Central memory CD8-positive, alpha-beta T cell (primary cell): ENCODE measurements around the gene VWA8.
"Not testable (repeated sequence)": the region's sequence is repeated elsewhere in the genome, so short reads cannot be mapped to it uniquely, and the experiment has no call there.

ENCODE experiments used
- ATAC-seq: fragments of 150-1000 bp; cut with Tn5 transposase; replicated peaks from 2 replicates; pipeline ENCODE4 v1.10.0; 2022; ENCODE audit warnings: mild to moderate bottlenecking, moderate FRiP score, moderate number of reproducible peaks; ENCODE audit not compliant: poor library complexity, severe bottlenecking; ENCODE audit errors: extremely low read depth
- DNase-seq, 2 donors: peaks; one replicate each; pipeline ENCODE4 v3.0.0; 2021; ENCODE audit warnings: low spot score in 2 of 2
- H3K27ac Mint-ChIP-seq: one replicate; pipeline ENCODE4 v1.8.0; 2022; ENCODE audit warnings: low read depth, mild to moderate bottlenecking, moderate library complexity, mixed read lengths
- H3K27me3 Mint-ChIP-seq: one replicate; pipeline ENCODE4 v1.8.0; 2022; ENCODE audit warnings: mixed read lengths
- H3K36me3 Mint-ChIP-seq: one replicate; pipeline ENCODE4 v1.8.0; 2022; ENCODE audit warnings: mild to moderate bottlenecking, moderate library complexity, mixed read lengths; ENCODE audit not compliant: insufficient read depth
- H3K4me1 Mint-ChIP-seq: one replicate; pipeline ENCODE4 v1.8.0; 2022; ENCODE audit warnings: mixed read lengths
- H3K4me3 Mint-ChIP-seq: one replicate; pipeline ENCODE4 v1.8.0; 2022; ENCODE audit warnings: mild to moderate bottlenecking, moderate library complexity, mixed read lengths
- H3K9me3 Mint-ChIP-seq: one replicate; pipeline ENCODE4 v1.8.0; 2022; ENCODE audit warnings: mixed read lengths

The VWA8 gene

DNA sequence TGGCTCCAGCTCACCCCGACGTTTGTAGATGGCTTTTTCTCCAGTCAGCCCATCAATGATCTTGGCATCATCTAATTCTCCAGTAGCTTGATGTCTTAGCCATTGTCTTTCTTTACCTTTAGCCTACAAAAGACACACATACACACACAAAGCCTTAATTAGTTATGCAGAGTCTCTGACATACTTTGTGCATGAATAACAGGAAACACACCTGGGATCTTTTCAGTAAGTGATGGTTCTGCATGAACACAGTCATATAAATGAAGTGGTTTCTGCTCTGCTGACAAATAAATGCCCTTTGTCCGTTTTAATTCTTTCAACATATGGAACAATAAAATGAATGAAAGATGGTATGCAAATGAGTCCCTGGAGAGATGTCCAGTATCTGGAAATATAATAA, 370.3 kb downstream of the VWA8 start:
- H3K4me3 Mint-ChIP-seq, result no peak overlapping the region
- H3K4me1 Mint-ChIP-seq, result no peaks in the 10 kb centered on the region
- no peaks in the 10 kb centered on the region for H3K9me3 Mint-ChIP-seq
- H3K36me3 Mint-ChIP-seq, result peaks cover 7% of the 10 kb centered on the region
- ATAC-seq (no peak), DNase-seq (no peak)
- H3K27ac Mint-ChIP-seq, result peak overlapping the region; percentile 13
- no peaks in the 10 kb centered on the region for H3K27me3 Mint-ChIP-seq

DNA sequence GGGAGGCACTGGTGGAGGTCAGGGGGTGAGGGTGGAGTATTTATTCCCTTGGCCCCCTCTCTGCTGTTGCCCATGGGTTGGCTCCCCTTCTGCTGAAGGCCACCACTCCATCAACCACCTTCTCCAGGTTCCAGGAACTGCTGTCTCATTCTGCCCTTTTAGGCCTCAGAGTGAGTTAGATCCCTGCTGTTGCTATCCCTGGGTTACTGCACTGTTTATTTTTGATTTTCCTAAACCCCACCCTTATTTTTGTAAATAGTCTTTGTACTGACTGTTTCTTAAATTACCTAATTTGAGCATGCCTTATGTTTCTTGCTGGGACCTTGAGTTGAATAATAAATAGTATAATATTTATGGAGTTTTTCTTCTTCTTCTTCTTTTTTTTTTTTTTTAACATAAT, 370.8 kb downstream of the VWA8 start:
- H3K9me3 Mint-ChIP-seq, result no peaks in the 10 kb centered on the region
- H3K27ac Mint-ChIP-seq, result peak overlapping the region; percentile 13
- no peaks in the 10 kb centered on the region for H3K4me1 Mint-ChIP-seq
- H3K27me3 Mint-ChIP-seq, result no peaks in the 10 kb centered on the region
- no peak for ATAC-seq
- H3K36me3 Mint-ChIP-seq, result peaks cover 7% of the 10 kb centered on the region
- no peak overlapping the region for H3K4me3 Mint-ChIP-seq
- DNase-seq, result no peak

DNA sequence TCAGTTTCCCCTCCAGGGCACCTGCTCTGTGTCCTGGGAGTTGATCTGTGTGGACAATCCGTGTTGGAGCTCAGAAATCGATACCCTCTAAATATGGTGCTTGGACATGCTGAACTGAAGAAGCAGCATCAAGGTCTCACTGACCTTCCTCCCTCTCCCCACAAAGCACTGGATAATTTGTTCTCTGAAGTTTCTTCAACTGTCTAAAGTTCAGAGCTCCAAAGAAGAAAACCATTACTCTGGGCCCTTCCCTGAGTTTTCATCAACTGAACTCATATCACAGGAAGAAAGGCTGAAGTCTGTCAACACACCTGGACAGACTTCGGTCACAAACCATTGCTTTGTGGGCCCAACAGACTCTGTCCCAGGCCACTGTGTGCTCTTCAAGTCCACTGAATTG, 371.5 kb downstream of the VWA8 start:
- no peaks in the 10 kb centered on the region for H3K9me3 Mint-ChIP-seq
- peaks cover 10% of the 10 kb centered on the region for H3K36me3 Mint-ChIP-seq
- H3K4me3 Mint-ChIP-seq, result no peak overlapping the region
- no peaks in the 10 kb centered on the region for H3K4me1 Mint-ChIP-seq
- DNase-seq, result no peak
- no peak for ATAC-seq
- H3K27me3 Mint-ChIP-seq, result no peaks in the 10 kb centered on the region
- H3K27ac Mint-ChIP-seq, result peak overlapping the region; percentile 29

DNA sequence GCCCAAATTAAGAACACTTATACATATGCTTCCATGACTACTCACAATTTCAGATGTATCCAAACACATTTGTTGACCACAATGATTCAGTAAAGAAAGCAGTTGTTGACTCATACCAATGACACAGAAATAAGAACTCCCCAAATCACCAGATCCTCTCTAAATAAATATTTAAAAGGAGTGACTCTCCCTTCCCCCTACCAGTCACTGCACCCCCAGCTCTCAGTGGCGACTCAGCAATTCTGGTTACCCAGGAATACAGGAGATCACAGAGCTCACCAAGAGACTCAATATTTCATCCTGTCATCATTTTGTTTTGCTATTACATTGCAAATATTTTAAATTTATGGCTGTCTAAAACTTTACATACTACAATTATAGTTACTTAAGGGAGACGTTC, 372.0 kb downstream of the VWA8 start:
- no peaks in the 10 kb centered on the region for H3K27me3 Mint-ChIP-seq
- no peak for DNase-seq
- no peak for ATAC-seq
- H3K4me3 Mint-ChIP-seq, result no peak overlapping the region
- H3K27ac Mint-ChIP-seq, result peak overlapping the region; percentile 29
- no peaks in the 10 kb centered on the region for H3K4me1 Mint-ChIP-seq
- H3K9me3 Mint-ChIP-seq, result no peaks in the 10 kb centered on the region
- H3K36me3 Mint-ChIP-seq, result peaks cover 10% of the 10 kb centered on the region

DNA sequence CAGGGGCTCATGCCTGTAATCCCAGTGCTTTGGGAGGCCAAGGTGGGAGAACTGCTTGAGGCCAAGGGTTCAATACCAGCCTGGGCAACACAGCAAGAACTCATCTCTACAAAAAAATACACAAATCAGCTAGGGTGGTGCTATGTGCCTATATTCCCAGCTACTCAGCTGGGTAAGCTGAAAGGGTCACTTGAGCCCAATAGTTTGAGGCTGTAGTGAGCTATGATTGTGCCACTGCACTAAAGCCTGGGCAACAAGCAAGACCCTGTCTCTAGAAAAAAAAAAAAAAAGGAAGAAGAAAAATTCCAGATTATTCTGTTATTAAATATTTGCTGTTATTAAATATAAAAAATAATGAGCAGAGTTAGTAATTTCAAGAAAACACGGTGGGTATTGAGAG, 372.5 kb downstream of the VWA8 start:
- DNase-seq, result no peak
- no peaks in the 10 kb centered on the region for H3K4me1 Mint-ChIP-seq
- H3K4me3 Mint-ChIP-seq, result no peak overlapping the region
- no peak overlapping the region for H3K27ac Mint-ChIP-seq
- no peaks in the 10 kb centered on the region for H3K27me3 Mint-ChIP-seq
- H3K9me3 Mint-ChIP-seq, result no peaks in the 10 kb centered on the region
- no peak for ATAC-seq
- H3K36me3 Mint-ChIP-seq, result peaks cover 13% of the 10 kb centered on the region

DNA sequence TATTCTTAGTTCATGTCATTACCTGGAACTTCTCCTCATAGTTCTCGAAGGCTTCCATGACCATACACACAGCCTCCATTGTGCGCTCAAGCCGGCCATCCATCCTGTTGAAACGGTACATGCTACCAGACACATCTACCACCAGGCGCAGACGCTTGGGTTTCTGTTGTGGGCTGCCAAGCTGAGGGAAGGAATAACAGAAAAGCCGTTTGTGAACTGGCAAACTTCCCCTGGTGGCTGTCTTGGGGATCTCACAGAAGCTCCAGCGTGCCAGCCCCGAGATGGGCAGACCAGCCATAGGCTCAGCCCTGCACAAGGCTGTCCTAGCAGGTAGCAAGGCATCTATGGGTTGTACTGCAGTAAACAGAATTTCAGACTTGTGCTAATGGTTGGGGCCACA, 373.4 kb downstream of the VWA8 start:
- Mint-ChIP-seq H3K4me3 (no peak overlapping the region), H3K27me3 (no peaks in the 10 kb centered on the region), H3K9me3 (no peaks in the 10 kb centered on the region), H3K4me1 (no peaks in the 10 kb centered on the region), H3K27ac (no peak overlapping the region), H3K36me3 (peaks cover 13% of the 10 kb centered on the region)
- ATAC-seq (peak; percentile 49), DNase-seq (no peak)

DNA sequence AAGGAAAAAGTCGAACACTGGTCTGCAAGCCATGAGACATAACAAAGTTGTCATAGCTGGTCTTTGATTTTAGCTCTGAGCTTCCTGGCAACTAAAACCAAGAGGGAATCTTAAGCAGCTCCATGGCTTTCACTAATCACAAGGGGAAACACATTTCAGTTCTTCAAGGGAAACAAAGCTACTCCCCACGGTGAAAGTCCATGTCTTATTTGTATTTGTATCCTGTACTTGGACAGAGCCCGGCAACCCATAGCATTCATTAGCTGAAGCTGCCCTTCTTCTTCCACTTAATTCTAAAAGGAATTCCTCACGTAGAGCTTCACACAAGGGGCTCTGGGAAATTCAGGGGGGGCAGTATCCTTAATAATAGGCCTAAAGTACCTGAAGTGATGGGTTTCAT, 374.7 kb downstream of the VWA8 start:
- H3K9me3 Mint-ChIP-seq, result no peaks in the 10 kb centered on the region
- DNase-seq (no peak), ATAC-seq (no peak)
- no peak overlapping the region for H3K27ac Mint-ChIP-seq
- H3K27me3 Mint-ChIP-seq, result no peaks in the 10 kb centered on the region
- no peaks in the 10 kb centered on the region for H3K4me1 Mint-ChIP-seq
- no peak overlapping the region for H3K4me3 Mint-ChIP-seq
- H3K36me3 Mint-ChIP-seq, result peaks cover 13% of the 10 kb centered on the region

DNA sequence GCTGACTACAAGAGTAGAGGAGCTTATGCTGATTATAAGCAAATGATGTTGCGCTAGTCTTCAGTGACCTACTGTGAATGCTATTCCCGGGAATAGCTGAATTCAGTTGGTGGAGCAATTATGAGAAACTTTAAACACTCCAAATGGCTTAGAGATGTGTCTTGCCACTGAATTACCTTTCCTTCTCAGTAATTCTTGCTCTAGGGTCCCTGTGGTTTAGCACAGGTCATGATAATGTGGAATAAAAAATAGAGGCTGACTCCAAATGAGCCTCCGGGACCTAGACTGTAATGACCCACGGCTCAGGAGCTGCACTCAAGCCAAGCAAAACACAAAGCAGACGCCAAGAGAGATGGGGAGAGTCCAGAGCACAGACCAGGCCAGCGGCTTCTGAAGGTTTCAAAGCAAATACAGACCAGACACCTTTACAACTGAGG, 378.9 kb downstream of the VWA8 start:
- H3K9me3 Mint-ChIP-seq, result no peaks in the 10 kb centered on the region

DNA sequence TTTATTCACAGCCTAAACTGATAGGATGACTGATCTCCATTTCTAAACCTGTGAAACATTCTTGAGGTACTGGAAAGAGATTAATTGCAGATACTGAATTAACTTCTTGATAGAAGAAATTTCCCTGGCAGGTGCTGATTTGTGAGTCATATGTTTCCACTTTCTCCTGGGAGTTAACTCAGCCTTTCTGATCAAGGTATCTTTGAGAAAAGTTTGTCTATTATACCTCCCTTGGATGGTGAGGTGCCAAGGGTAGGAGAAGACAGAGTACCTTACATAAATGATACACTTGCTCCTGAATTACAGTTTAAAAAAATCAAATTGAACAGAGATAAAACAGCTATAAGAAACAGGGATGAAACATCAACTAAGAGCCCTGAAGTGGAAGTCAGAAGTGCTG, 380.6 kb downstream of the VWA8 start:
- no peak overlapping the region for H3K27ac Mint-ChIP-seq
- H3K4me1 Mint-ChIP-seq, result no peaks in the 10 kb centered on the region
- H3K27me3 Mint-ChIP-seq, result no peaks in the 10 kb centered on the region

More for the DNA sequence above, 378.9 kb downstream of the VWA8 start:
- ATAC-seq (no peak), DNase-seq (no peak)
- Mint-ChIP-seq H3K36me3 (peaks cover 12% of the 10 kb centered on the region), H3K27me3 (no peaks in the 10 kb centered on the region), H3K4me1 (no peaks in the 10 kb centered on the region), H3K27ac (no peak overlapping the region), H3K4me3 (no peak overlapping the region)

DNA sequence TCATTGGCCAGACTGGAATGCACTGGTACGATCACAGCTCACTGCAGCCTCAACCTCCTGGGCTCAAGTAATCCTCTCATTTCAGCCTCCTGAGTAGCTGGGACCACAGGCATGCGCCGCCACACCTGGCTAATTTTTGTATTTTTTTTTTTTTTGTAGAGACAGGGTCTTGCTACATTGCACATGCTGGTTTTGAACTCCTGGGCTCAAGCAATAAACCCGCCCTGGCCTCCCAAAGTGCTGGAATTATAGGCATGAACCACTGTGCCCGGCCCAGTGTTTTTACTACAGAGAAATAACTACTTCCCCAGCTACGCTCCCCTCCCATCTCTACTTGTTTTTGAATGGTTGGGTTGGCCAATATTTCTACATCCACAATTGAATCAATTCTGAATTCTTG, 381.0 kb downstream of the VWA8 start:
- DNase-seq (no peak), ATAC-seq (no peak)
- Mint-ChIP-seq H3K4me1 (no peaks in the 10 kb centered on the region), H3K36me3 (peaks cover 14% of the 10 kb centered on the region), H3K27ac (no peak overlapping the region), H3K9me3 (no peaks in the 10 kb centered on the region), H3K27me3 (no peaks in the 10 kb centered on the region), H3K4me3 (no peak overlapping the region)

More for the DNA sequence above, 380.6 kb downstream of the VWA8 start:
- DNase-seq (no peak), ATAC-seq (no peak)
- Mint-ChIP-seq H3K36me3 (peaks cover 13% of the 10 kb centered on the region), H3K4me3 (no peak overlapping the region), H3K9me3 (no peaks in the 10 kb centered on the region)

DNA sequence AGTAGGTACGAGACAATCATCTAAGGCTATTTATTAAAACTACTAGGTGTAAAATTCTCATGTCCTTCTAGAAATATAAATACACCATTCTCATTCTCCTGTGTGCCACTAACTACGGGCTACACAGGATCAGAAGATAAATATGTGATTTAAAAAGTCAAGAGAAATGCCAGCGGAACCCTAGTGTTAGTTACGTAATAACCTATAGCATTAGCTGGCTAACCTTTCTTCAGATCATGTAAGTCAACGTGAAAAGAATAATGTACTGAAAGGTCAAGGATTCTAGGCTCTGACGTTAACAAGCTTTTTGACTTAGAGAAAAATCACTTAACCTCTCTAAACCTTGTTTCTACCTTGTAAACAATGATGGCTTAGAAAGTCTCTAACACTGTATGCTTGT, 381.7 kb downstream of the VWA8 start:
- Mint-ChIP-seq H3K27ac (no peak overlapping the region), H3K4me3 (no peak overlapping the region), H3K4me1 (no peaks in the 10 kb centered on the region), H3K27me3 (no peaks in the 10 kb centered on the region), H3K36me3 (peaks cover 12% of the 10 kb centered on the region), H3K9me3 (no peaks in the 10 kb centered on the region)
- no peak for ATAC-seq
- DNase-seq, result no peak

DNA sequence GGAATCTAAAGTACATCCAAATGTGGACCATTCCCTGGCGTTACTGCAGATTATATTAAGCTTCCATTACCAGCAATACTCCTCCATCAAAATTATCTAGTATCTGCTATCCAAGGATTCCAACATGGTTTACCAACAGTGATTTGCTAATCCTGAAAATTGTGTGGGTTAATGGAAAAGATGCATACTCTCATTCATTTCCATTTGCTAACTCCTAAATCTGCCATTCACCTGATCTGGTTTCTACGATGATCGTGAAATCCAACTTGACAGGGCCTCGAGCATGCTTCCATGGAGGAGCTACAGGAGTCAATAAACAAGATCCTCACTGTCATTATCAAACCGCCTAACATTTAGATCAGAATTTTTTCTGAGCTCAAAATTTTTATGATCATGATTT, 382.5 kb downstream of the VWA8 start:
- H3K9me3 Mint-ChIP-seq, result no peaks in the 10 kb centered on the region
- H3K36me3 Mint-ChIP-seq, result peaks cover 10% of the 10 kb centered on the region
- ATAC-seq (no peak), DNase-seq (no peak)
- no peaks in the 10 kb centered on the region for H3K4me1 Mint-ChIP-seq
- no peak overlapping the region for H3K4me3 Mint-ChIP-seq
- H3K27ac Mint-ChIP-seq, result no peak overlapping the region
- H3K27me3 Mint-ChIP-seq, result no peaks in the 10 kb centered on the region

DNA sequence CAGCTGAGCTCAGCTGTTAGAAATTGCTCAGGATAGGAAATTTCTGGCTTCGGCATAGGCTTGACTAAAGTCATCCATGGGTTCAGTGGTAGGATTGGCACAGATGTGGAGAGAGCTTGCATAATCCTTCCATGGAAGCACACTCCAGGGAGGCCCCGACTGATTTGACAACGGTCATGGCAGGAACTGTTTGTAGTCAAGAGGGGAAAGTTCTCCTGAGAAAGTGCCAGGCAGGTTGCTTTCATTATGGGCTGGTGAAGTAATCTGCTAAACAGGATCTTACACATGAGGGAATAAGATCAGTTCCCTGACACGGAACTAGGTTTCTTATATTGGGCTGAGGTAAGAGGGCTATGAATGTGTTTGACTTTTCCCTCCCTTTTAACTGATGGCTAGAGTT, 383.5 kb downstream of the VWA8 start:
- H3K9me3 Mint-ChIP-seq, result no peaks in the 10 kb centered on the region
- peaks cover 10% of the 10 kb centered on the region for H3K36me3 Mint-ChIP-seq
- no peak overlapping the region for H3K27ac Mint-ChIP-seq
- no peak for DNase-seq
- H3K4me1 Mint-ChIP-seq, result no peaks in the 10 kb centered on the region
- no peaks in the 10 kb centered on the region for H3K27me3 Mint-ChIP-seq
- H3K4me3 Mint-ChIP-seq, result no peak overlapping the region
- no peak for ATAC-seq

DNA sequence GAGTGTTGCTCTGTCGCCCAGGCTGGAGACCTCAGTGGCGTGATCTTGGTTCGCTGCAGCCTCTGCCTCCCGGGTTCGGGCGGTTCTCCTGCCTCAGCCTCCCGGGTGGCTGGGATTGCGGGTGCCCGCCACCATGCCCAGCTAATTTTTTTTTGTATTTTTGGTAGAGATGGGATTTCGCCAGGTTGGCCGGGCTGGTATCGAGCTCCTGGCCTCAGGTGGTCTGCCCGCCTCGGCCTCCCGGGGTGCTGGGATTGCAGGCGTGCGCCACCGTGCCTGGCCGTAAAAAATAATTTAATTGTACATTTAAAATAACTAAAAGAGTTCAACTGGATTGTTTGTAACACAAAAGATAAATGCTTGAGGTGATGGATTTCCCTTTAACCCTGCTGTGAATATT, 387.3 kb downstream of the VWA8 start:
- not testable (repeated sequence) for H3K27me3 Mint-ChIP-seq, H3K4me1 Mint-ChIP-seq, H3K27ac Mint-ChIP-seq, H3K9me3 Mint-ChIP-seq, ATAC-seq, DNase-seq, H3K4me3 Mint-ChIP-seq
- peaks cover 11% of the 10 kb centered on the region for H3K36me3 Mint-ChIP-seq
